Endothelial cell of umbilical vein (primary cell): ENCODE measurements around the gene CYB561A3. TPM values are rescaled to one million over a fixed set of nuclear protein-coding genes. Genes with fewer than 3 reads are reported as not detected.

ENCODE experiments used
- BruUV-seq: library from RNA; stranded (reverse); fragments of 400-500 nt; replicated peaks from 2 replicates; lab custom pipeline; 2021; lab: Mats Ljungman, UMichigan
- CTCF ChIA-PET: fragments of 300-600, 350-600 bp; sonication (Branson Sonifier 250); formaldehyde crosslinking; loops from one replicate; lab custom pipeline; 2021; ENCODE audit warnings: antibody characterized with exemption, inconsistent platforms; lab: Charles Lee
- POLR2A ChIA-PET: fragments of 300-600, 350-600 bp; sonication (Branson Sonifier 250); formaldehyde crosslinking; loops from one replicate; lab custom pipeline; 2021; ENCODE audit warnings: antibody characterized with exemption, inconsistent platforms; lab: Charles Lee
- DNase-seq: peaks from one replicate; pipeline ENCODE4 v3.0.0-alpha.2; 2011; ENCODE audit warnings: low read depth, low spot score
- FAIRE-seq: peaks from 2 replicates; lab custom pipeline; 2011; peaks lifted over from hg19 to GRCh38; lab: Jason Lieb, UNC
- H2AFZ ChIP-seq: 2 replicates; pipeline ENCODE4 v1.6.0; 2012; ENCODE audit warnings: low read depth, low read length, control low read depth, inconsistent platforms
- H3K27ac ChIP-seq: 2 replicates; pipeline ENCODE4 v1.5.1; 2011; ENCODE audit warnings: low read depth, mild to moderate bottlenecking, control low read depth, low read length, moderate library complexity; ENCODE audit not compliant: insufficient read depth
- H3K27me3 ChIP-seq, 2 experiments: 2 replicates each; pipeline versions ENCODE4 v1.6.0 to v1.6.1; 2011; ENCODE audit warnings: low read length in 2 of 2, mixed read lengths in 1 of 2; ENCODE audit not compliant: control insufficient read depth in 2 of 2, insufficient read depth in 2 of 2
- H3K36me3 ChIP-seq, 2 experiments: 2 replicates in 1 of 2; 3 replicates in 1 of 2; pipeline ENCODE4 v1.5.1; 2011; ENCODE audit warnings: low read length in 2 of 2, mild to moderate bottlenecking in 1 of 2, moderate library complexity in 1 of 2; ENCODE audit not compliant: control insufficient read depth in 2 of 2, insufficient read depth in 2 of 2; ENCODE audit errors: extremely low read depth in 1 of 2
- H3K4me1 ChIP-seq: 3 replicates; pipeline ENCODE4 v1.5.1; 2011; ENCODE audit warnings: mild to moderate bottlenecking, low read length; ENCODE audit not compliant: control insufficient read depth, insufficient read depth; ENCODE audit errors: extremely low read depth
- H3K4me2 ChIP-seq: 2 replicates; pipeline ENCODE4 v1.6.1; 2011; ENCODE audit warnings: low read length, control low read depth, mixed read lengths; ENCODE audit not compliant: insufficient read depth
- H3K4me3 ChIP-seq, 3 experiments: fragments of 200-600 bp in 1 of 3; sonication (generic), shearing (Covaris generic) in 1 of 3; replicated peaks in 1 of 3; 2 replicates each; pipeline ENCODE4 v1.5.1; 2011 to 2016; ENCODE audit warnings: control low read depth in 3 of 3, low read length in 3 of 3, mild to moderate bottlenecking in 2 of 3, inconsistent platforms in 1 of 3, low read depth in 1 of 3, moderate library complexity in 1 of 3; ENCODE audit not compliant: insufficient read depth in 1 of 3
- H3K79me2 ChIP-seq: 2 replicates; pipeline ENCODE4 v1.6.0; 2012; ENCODE audit warnings: low read length, inconsistent platforms; ENCODE audit not compliant: control insufficient read depth, insufficient read depth
- H3K9ac ChIP-seq: replicated peaks from 2 replicates; pipeline ENCODE3; 2011; ENCODE audit warnings: low read length, control low read depth; ENCODE audit not compliant: insufficient read depth; ENCODE audit errors: extremely low read depth
- H3K9me1 ChIP-seq: replicated peaks from 3 replicates; pipeline ENCODE4 v1.6.0; 2011; ENCODE audit warnings: mild to moderate bottlenecking, low read length; ENCODE audit not compliant: control insufficient read depth, insufficient read depth; ENCODE audit errors: extremely low read depth
- H3K9me3 ChIP-seq: replicated peaks from 2 replicates; pipeline ENCODE4 v1.5.1; 2012; ENCODE audit warnings: low read length, inconsistent platforms; ENCODE audit not compliant: control insufficient read depth, insufficient read depth
- H4K20me1 ChIP-seq: replicated peaks from 2 replicates; pipeline ENCODE3; 2011; ENCODE audit warnings: mild to moderate bottlenecking, low read length; ENCODE audit not compliant: control insufficient read depth, insufficient read depth; ENCODE audit errors: extremely low read depth
- CTCF ChIP-seq, 2 donors: IDR thresholded peaks; 1 replicate in 1 of 2; 2 replicates in 1 of 2; pipeline ENCODE4 v1.5.1; 2011; ENCODE audit warnings: low read length in 2 of 2, mild to moderate bottlenecking in 2 of 2, moderate library complexity in 2 of 2, control low read depth in 1 of 2, inconsistent platforms in 1 of 2, low read depth in 1 of 2; ENCODE audit not compliant: insufficient read depth in 1 of 2; ENCODE audit errors: extremely low read depth in 1 of 2
- EZH2 ChIP-seq: IDR thresholded peaks from 2 replicates; pipeline ENCODE4 v1.6.1; 2012; ENCODE audit warnings: borderline replicate concordance, low read depth, mild to moderate bottlenecking, moderate library complexity, low read length, inconsistent platforms; ENCODE audit not compliant: severe bottlenecking
- FOS ChIP-seq: IDR thresholded peaks from 2 replicates; pipeline ENCODE4 v1.6.1; 2011; ENCODE audit warnings: mild to moderate bottlenecking, low read length, moderate library complexity, borderline replicate concordance; ENCODE audit not compliant: insufficient read depth
- GATA2 ChIP-seq: IDR thresholded peaks from 2 replicates; pipeline ENCODE4 v1.7.0; 2011; ENCODE audit warnings: low read depth, mild to moderate bottlenecking, moderate library complexity, mixed read lengths, low read length; ENCODE audit not compliant: insufficient read length, insufficient read depth
- JUN ChIP-seq: IDR thresholded peaks from 2 replicates; pipeline ENCODE4 v1.6.1; 2011; ENCODE audit warnings: borderline replicate concordance, low read depth; ENCODE audit not compliant: insufficient read length, insufficient read depth
- MAX ChIP-seq: IDR thresholded peaks from 2 replicates; pipeline ENCODE4 v1.6.1; 2011; ENCODE audit not compliant: insufficient read depth, insufficient read length
- MYC ChIP-seq: IDR thresholded peaks from one replicate; pipeline ENCODE4 v1.6.1; 2011; ENCODE audit warnings: mild to moderate bottlenecking, low read depth, low read length
- POLR2A ChIP-seq: IDR thresholded peaks from 2 replicates; pipeline ENCODE4 v1.6.1; 2012; ENCODE audit warnings: low read depth, mild to moderate bottlenecking, control low read depth, low read length
- POLR2AphosphoS5 ChIP-seq: IDR thresholded peaks from 2 replicates; pipeline ENCODE4 v1.6.1; 2012; ENCODE audit warnings: low read depth, mild to moderate bottlenecking, control low read depth, low read length, moderate library complexity; ENCODE audit not compliant: insufficient read depth
- dilution Hi-C: fragments of 300-500 bp; cut with MboI; formaldehyde crosslinking; loops from one replicate; pipeline ENCODE4 v1.15.0; 2019; ENCODE audit warnings: low sequenced_read_pairs; ENCODE audit not compliant: extremely low pct_ligation_motif_present
- intact Hi-C: fragments of 100-400 bp; cut with micrococcal nuclease; formaldehyde crosslinking; loops from one replicate; pipeline ENCODE4 v1.10.0; 2022
- polyA plus RNA-seq, 4 experiments: library from polyadenylated mRNA; depleted of rRNA in 3 of 4; stranded (reverse) in 3 of 4; unstranded in 1 of 4; fragments of >200 nt; gene quantifications; 2 replicates each; pipeline versions ENCODE4 v1.2.1 to v1.2.3, GENCODE V29; 2011 to 2012; ENCODE audit warnings: missing spikeins in 1 of 4
- total RNA-seq: library from RNA; stranded (reverse); gene quantifications from 2 replicates; pipeline ENCODE4 v1.2.3, GENCODE V29; 2021

Gene CYB561A3
- total and polyA plus RNA-seq, 2 donors (not counting 3 experiments of a cell fraction or from before 2014, with no cell fraction given) = 41.6 to 103 TPM

GRCh38 chr11:61401573-61401972 is 39.9 kb upstream of the CYB561A3 start:
- TF ChIP-seq POLR2AphosphoS5 (no peak), CTCF (IDR thresholded peaks at IDR 0.05; ENCODE audit: extremely low read depth in 1 of 2, insufficient read depth in 1 of 2, low read depth in 1 of 2, low read length in 2 of 2) (no peak), MAX (no peak), EZH2 (no peak), POLR2A (no peak), GATA2 (no peak), FOS (no peak), JUN (no peak), MYC (no peak)
- Histone ChIP-seq H3K79me2 (no peaks in the 10 kb centered on the region), H3K4me2 (no peak overlapping the region), H4K20me1 (no peaks in the 10 kb centered on the region), H3K27me3 (no peaks in the 10 kb centered on the region), H2AFZ (no peak overlapping the region), H3K9me1 (no peaks in the 10 kb centered on the region), H3K36me3 (peaks cover 15 to 36% of the 10 kb centered on the region in 2 experiments), H3K4me1 (no peaks in the 10 kb centered on the region), H3K27ac (no peak overlapping the region), H3K4me3 (no peak overlapping the region), H3K9me3 (no peaks in the 10 kb centered on the region), H3K9ac (no peak overlapping the region)
- intact Hi-C loops = no loop called here
- ChIA-PET CTCF (interaction anchor here (1.2 to 2.0 kb wide), 4 partner anchors 9 to 33 kb away, joined by 3 to 10 read pairs (median 6); partner anchors contain the start of gene TMEM216), POLR2A (no interaction called here)
- dilution Hi-C loops = no loop called here
- FAIRE-seq = no peak
- DNase-seq = no peak
- no TSS peak for BruUV-seq
